K562 (cell line): ENCODE results near the gene MAPKAPK3. TPM values are rescaled to one million over a fixed set of nuclear protein-coding genes. Genes with fewer than 3 reads are reported as not detected.

ENCODE experiments used
- CLOCK ChIP-seq: fragments of 250-450 bp; sonication (Bioruptor Pico); IDR thresholded peaks from 2 replicates; pipeline ENCODE4 v1.4.0; 2020; ENCODE audit warnings: mild to moderate bottlenecking, moderate library complexity, borderline replicate concordance
- CREB1 ChIP-seq, 2 experiments: sonication (generic) in 1 of 2; formaldehyde crosslinking in 1 of 2; IDR thresholded peaks; 2 replicates each; pipeline versions ENCODE4 v1.6.1 to v1.8.0; 2012 to 2022; ENCODE audit warnings: inconsistent platforms in 1 of 2, mild to moderate bottlenecking in 1 of 2, missing genetic modification reagents in 1 of 2, moderate library complexity in 1 of 2
- NCOA2 ChIP-seq, 2 experiments: fragments of 450-650 bp; IDR thresholded peaks; 2 replicates each; pipeline ENCODE4 v1.6.1; 2018; ENCODE audit warnings: mild to moderate bottlenecking in 2 of 2, moderate library complexity in 1 of 2; ENCODE audit not compliant: partially characterized antibody in 2 of 2
- NFE2 ChIP-seq: IDR thresholded peaks from 2 replicates; pipeline ENCODE4 v1.6.1; 2014; ENCODE audit warnings: antibody characterized with exemption, low read depth
- POLR3G ChIP-seq: IDR thresholded peaks from 2 replicates; pipeline ENCODE4 v1.6.1; 2011; ENCODE audit not compliant: insufficient read length, insufficient replicate concordance; ENCODE audit errors: extremely low read depth
- UBTF ChIP-seq, 2 experiments: IDR thresholded peaks; 2 replicates each; pipeline ENCODE4 v1.6.1; 2012; ENCODE audit warnings: improper control_type of control experiment in 2 of 2, low read depth in 2 of 2, low read length in 2 of 2, borderline replicate concordance in 1 of 2
- ZBTB34 ChIP-seq: fragments of 250-450 bp; sonication (Bioruptor Pico); IDR thresholded peaks from 2 replicates; pipeline ENCODE4 v1.8.0; 2021; ENCODE audit warnings: mild to moderate bottlenecking, moderate library complexity
- ZNF431 ChIP-seq: sonication (generic); formaldehyde crosslinking; IDR thresholded peaks from 2 replicates; pipeline ENCODE4 v1.8.0; 2022; ENCODE audit warnings: mild to moderate bottlenecking, missing genetic modification reagents
- ZNF507 ChIP-seq: conservative IDR thresholded peaks from 2 replicates; pipeline ENCODE4 v1.6.1; 2017; ENCODE audit warnings: missing genetic modification characterization, missing compliant biosample characterization
- ZNF778 ChIP-seq: fragments of 450-650 bp; formaldehyde crosslinking; IDR thresholded peaks from 2 replicates; pipeline ENCODE4 v1.4.0; 2020; ENCODE audit warnings: mild to moderate bottlenecking, moderate library complexity
- ZZZ3 ChIP-seq: fragments of 450-650 bp; IDR thresholded peaks from 2 replicates; pipeline ENCODE4 v1.6.1; 2016; ENCODE audit warnings: antibody characterized with exemption, mild to moderate bottlenecking, moderate library complexity
- polyA plus RNA-seq, 8 experiments: library from polyadenylated mRNA; depleted of rRNA in 4 of 8; stranded (reverse) in 5 of 8; unstranded in 3 of 8; fragments of >200 nt; fragmentation: Nextera tagmentation in 2 of 8; fragmentation: Illumina TruSeq in 1 of 8; extraction: Ambion mirVana in 2 of 8; extraction: Trizol in 1 of 8; gene quantifications; 2 replicates each; pipeline versions ENCODE4 v1.2.1 to v1.2.3, GENCODE V29; 2011 to 2014; ENCODE audit warnings: inconsistent platforms in 1 of 8, missing spikeins in 1 of 8
- total RNA-seq, 7 experiments: library from RNA; depleted of rRNA in 6 of 7; stranded (reverse); fragments of >200 nt in 6 of 7; fragmentation: Illumina TruSeq in 2 of 7; extraction: Trizol in 2 of 7; gene quantifications; 2 replicates each; pipeline versions ENCODE4 v1.2.1 to v1.2.3, GENCODE V29; 2011 to 2021; ENCODE audit warnings: low replicate concordance in 1 of 7
- TF ChIP-seq, protein P1 (sequence below), 2 experiments: fragments of 450-650 bp; IDR thresholded peaks; 2 replicates each; pipeline ENCODE4 v1.6.1; 2016; ENCODE audit warnings: mild to moderate bottlenecking in 2 of 2, borderline replicate concordance in 1 of 2, low read depth in 1 of 2, moderate library complexity in 1 of 2

Gene MAPKAPK3
- total and polyA plus RNA-seq, 9 of the 15 experiments (the other 6 are each of a cell fraction or from before 2014, with no cell fraction given), result 8.0 to 56.4 (median 41.2) TPM

DNA sequence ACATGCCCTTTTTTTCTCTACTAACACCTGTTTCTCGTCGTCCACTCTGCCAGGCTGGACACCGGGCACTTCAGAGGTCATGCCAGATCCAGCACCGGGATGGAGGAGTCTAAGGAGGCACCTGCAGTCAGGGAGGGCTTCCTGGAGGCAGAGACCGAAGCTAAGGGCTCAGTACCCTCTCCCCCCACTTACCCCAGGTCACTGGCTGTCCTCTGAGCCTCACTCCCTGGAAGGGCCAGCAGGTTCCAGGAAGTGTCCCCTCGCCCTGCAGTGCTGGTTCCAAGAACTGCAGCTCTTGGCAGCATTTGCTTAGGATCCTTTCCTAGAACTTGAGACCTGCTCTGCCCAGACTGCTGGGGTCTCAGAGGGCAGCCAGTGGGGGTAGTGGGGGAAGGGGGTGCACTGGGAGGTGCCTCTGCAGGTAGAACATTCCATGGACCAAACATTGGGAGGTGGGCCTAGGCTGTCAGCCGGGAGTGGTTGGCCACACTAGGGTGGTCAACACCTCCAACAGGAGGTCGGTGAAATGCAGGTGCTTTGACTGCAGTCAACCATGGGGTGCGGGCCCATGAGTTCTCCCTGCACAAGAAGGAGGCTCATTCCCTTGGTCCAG is 16.7 kb upstream of the MAPKAPK3 start (continued):
- TF ChIP-seq, protein P1, sequence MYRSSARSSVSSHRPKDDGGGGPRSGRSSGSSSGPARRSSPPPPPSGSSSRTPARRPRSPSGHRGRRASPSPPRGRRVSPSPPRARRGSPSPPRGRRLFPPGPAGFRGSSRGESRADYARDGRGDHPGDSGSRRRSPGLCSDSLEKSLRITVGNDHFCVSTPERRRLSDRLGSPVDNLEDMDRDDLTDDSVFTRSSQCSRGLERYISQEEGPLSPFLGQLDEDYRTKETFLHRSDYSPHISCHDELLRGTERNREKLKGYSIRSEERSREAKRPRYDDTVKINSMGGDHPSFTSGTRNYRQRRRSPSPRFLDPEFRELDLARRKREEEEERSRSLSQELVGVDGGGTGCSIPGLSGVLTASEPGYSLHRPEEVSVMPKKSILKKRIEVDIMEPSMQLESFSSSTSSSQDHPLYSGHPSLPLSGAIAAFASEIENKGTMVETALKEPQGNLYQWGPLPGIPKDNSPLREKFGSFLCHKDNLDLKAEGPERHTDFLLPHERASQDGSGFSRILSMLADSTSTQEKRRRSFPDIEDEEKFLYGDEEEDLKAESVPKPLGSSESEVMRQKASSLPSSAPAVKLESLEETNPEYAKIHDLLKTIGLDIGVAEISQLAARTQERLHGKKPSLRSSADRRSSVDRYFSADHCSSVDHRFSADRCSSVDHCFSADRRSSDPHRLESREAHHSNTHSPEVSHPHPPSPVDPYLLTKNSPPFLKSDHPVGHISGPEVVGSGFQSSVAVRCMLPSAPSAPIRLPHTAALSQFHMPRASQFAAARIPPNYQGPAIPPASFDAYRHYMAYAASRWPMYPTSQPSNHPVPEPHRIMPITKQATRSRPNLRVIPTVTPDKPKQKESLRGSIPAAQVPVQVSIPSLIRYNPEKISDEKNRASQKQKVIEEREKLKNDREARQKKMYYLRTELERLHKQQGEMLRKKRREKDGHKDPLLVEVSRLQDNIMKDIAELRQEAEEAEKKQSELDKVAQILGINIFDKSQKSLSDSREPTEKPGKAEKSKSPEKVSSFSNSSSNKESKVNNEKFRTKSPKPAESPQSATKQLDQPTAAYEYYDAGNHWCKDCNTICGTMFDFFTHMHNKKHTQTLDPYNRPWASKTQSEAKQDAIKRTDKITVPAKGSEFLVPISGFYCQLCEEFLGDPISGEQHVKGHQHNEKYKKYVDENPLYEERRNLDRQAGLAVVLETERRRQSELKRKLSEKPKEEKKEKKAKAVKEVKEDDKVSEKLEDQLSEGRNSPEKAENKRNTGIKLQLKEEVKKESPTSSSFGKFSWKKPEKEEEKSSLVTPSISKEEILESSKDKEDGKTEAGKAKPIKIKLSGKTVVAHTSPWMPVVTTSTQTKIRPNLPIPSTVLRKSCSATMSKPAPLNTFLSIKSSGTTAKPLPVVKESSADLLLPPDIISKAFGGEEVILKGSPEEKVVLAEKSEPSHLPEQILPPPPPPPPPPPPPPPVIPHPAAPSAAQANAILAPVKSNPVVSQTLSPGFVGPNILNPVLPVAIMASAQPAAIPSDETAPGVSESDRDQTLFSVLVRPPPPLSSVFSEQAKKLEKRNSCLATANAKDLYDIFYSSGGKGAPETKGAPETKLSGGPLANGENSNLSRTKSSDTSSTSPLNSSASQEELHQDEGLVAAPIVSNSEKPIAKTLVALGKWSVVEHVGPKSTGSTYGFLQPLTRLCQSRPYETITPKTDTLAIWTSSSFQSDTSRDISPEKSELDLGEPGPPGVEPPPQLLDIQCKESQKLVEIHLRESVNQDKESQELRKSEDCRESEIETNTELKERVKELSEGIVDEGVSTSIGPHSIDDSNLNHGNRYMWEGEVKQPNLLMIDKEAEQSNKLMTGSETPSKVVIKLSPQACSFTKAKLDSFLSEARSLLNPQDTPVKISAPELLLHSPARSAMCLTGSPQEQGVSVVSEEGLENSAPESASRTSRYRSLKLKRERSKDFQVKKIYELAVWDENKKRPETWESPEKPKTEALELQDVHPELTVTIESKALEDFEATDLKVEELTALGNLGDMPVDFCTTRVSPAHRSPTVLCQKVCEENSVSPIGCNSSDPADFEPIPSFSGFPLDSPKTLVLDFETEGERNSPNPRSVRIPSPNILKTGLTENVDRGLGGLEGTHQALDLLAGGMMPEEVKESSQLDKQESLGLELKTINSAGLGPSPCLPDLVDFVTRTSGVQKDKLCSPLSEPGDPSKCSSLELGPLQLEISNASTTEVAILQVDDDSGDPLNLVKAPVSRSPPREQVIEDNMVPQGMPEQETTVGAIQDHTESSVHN (IDR thresholded peaks at IDR 0.05; ENCODE audit: borderline replicate concordance in 1 of 2, low read depth in 1 of 2), result no peak
- TF ChIP-seq ZNF778 (CRISPR knock-in tag) (no peak), POLR3G (no peak), ZNF431 (CRISPR knock-in tag) (no peak), CREB1 (IDR thresholded peaks at IDR 0.05) (no peak), CREB1 (CRISPR knock-in tag; IDR thresholded peaks at IDR 0.05) (no peak), UBTF (IDR thresholded peaks at IDR 0.05; ENCODE audit: borderline replicate concordance in 1 of 2, low read depth in 2 of 2, low read length in 2 of 2) (no peak), ZNF507 (no peak), ZBTB34 (CRISPR knock-in tag) (no peak), ZZZ3 (no peak), NCOA2 (IDR thresholded peaks at IDR 0.05; ENCODE audit: partially characterized antibody in 2 of 2) (no peak), NFE2 (no peak), CLOCK (no peak)
